GM10248 (cell line): Measurements from ENCODE around the gene SLC25A42.

Source experiments
- CTCF ChIA-PET: fragments of 300-600 bp; sonication (Branson Sonifier 250); formaldehyde crosslinking; extraction: SDS; loops from one replicate; lab custom pipeline; 2021; ENCODE audit warnings: antibody characterized with exemption; lab: Yijun Ruan, JAX
- POLR2A ChIA-PET: fragments of 350-650 bp; sonication (Branson Sonifier 250); formaldehyde crosslinking; extraction: SDS; loops from one replicate; lab custom pipeline; 2020; ENCODE audit warnings: antibody characterized with exemption; lab: Yijun Ruan, JAX
- DNase-seq: peaks from one replicate; pipeline ENCODE4 v3.0.0; 2012; ENCODE audit errors: extremely low spot score
- CTCF ChIP-seq: IDR thresholded peaks from 2 replicates; pipeline ENCODE4 v1.5.1; 2012; ENCODE audit warnings: mild to moderate bottlenecking, low read depth; ENCODE audit errors: extremely low read depth, missing control alignments, control extremely low read depth

Gene SLC25A42

GRCh38 chr19:19075126-19075525, 11.3 kb downstream of the SLC25A42 start:
- ChIA-PET CTCF (interaction anchor here (0.7 kb wide), 1 partner anchor 99 kb away, joined by 3 read pairs; no protein-coding TSS in a partner anchor), POLR2A (no interaction called here)
- TF ChIP-seq CTCF, result no peak
- no peak for DNase-seq

GRCh38 chr19:19076476-19076875, 12.7 kb downstream of the SLC25A42 start:
- ChIA-PET CTCF (interaction anchor here (0.6 to 1.3 kb wide), 3 partner anchors 11 to 424 kb away, joined by 3 to 5 read pairs (median 3); no protein-coding TSS in a partner anchor), POLR2A (no interaction called here)
- no peak for TF ChIP-seq CTCF
- no peak for DNase-seq

- TF ChIP-seq CTCF, result no peak
- POLR2A ChIA-PET, result no interaction called here
- no peak for DNase-seq
- CTCF ChIA-PET, result interaction anchor here (0.6 to 1.3 kb wide), 4 partner anchors 12 to 425 kb away, joined by 3 to 5 read pairs (median 3); no protein-coding TSS in a partner anchor
Measured at GRCh38 chr19:19077103-19077502, 13.3 kb downstream of the SLC25A42 start.

GRCh38 chr19:19078801-19079200, 15.0 kb downstream of the SLC25A42 start:
- no peak for TF ChIP-seq CTCF
- ChIA-PET POLR2A (no interaction called here), CTCF (interaction anchor here (1.1 kb wide), 1 partner anchor 16 kb away, joined by 3 read pairs; no protein-coding TSS in a partner anchor)
- DNase-seq, result no peak

GRCh38 chr19:19079571-19079970, 15.8 kb downstream of the SLC25A42 start:
- ChIA-PET CTCF (no interaction called here), POLR2A (no interaction called here)
- DNase-seq, result no peak
- TF ChIP-seq CTCF, result no peak

- no peak for DNase-seq
- CTCF ChIA-PET, result no interaction called here
- POLR2A ChIA-PET, result no interaction called here
- TF ChIP-seq CTCF, result no peak
Measured at GRCh38 chr19:19081642-19082151, 17.9 kb downstream of the SLC25A42 start.
